ENCODE results near the gene ASTN2.

Gene ASTN2

DNA sequence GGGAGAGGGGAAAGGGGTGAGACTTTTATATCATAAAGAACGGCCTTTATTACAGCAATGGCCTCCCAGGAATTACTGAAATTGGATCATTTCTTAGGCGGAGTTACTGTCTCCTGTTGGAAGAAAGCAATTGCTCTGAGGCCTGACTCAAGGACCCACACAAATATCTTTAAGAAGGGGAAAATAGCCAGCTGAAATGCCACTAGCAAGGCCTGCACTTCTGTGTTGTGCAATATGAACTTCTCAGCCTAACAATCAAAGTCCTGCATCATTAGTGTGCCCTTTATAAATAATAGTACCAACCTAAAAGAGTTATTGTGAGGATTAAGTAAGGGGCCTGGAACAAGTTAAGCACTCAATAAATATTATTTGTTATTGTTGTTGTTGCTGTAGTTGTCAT, 757.9 kb downstream of the ASTN2 start:
- H3K27ac ChIP-seq: no peak overlapping the region
- no peaks in the 10 kb centered on the region for H3K9me3 ChIP-seq (ENCODE audit: severe bottlenecking)
- H3K27me3 ChIP-seq (ENCODE audit: insufficient read depth, low read depth, severe bottlenecking): no peaks in the 10 kb centered on the region
- no peak overlapping the region for H3K4me3 ChIP-seq (ENCODE audit: low read depth, low read length)
- TF ChIP-seq, protein P1, sequence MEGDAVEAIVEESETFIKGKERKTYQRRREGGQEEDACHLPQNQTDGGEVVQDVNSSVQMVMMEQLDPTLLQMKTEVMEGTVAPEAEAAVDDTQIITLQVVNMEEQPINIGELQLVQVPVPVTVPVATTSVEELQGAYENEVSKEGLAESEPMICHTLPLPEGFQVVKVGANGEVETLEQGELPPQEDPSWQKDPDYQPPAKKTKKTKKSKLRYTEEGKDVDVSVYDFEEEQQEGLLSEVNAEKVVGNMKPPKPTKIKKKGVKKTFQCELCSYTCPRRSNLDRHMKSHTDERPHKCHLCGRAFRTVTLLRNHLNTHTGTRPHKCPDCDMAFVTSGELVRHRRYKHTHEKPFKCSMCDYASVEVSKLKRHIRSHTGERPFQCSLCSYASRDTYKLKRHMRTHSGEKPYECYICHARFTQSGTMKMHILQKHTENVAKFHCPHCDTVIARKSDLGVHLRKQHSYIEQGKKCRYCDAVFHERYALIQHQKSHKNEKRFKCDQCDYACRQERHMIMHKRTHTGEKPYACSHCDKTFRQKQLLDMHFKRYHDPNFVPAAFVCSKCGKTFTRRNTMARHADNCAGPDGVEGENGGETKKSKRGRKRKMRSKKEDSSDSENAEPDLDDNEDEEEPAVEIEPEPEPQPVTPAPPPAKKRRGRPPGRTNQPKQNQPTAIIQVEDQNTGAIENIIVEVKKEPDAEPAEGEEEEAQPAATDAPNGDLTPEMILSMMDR (IDR thresholded peaks at IDR 0.05; ENCODE audit: low read depth, low read length): no peak
- DNase-seq: no peak
- H3K36me3 ChIP-seq: no peaks in the 10 kb centered on the region; the same call in 1 of the 2 replicates

DNA sequence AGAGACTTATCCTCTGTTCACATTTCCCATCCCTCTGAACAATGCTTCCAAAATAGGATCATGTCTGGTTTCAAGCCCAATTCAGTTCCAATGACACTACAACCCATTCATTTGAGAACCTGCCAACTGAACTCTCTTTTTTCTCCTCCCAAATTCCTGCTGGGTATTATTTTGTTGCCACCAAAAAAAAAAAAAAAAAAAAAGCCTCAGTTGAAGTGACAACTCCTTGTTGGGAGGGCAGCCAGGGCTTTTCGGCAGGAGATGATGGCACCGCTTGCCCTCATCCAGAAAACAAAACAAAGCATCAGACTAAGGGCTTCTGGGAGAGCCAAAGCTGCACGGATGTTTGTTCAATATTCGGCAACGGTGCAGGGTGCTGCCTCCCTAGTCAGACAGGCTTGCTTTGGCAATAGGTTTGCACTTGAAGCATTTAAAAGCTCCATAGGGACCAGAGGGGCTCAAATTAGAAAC, 758.3 kb downstream of the ASTN2 start:
- H3K27ac ChIP-seq: no peak overlapping the region

DNA sequence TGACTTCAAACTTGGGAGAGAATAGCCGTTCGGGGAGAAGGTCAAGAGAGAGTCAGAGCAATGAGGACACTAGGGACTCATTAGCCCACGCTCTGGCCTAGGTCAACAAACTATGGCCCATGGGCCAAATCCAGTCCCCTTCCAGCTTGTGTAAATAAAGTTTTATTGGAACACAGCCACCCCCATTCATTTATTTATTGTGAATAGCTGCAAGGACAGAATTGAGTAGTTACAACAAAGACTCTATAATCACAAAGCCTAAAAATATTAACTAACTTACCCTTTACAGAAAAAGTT, 760.9 kb downstream of the ASTN2 start:
- Histone ChIP-seq H3K27ac (no peak overlapping the region), H3K27me3 (ENCODE audit: insufficient read depth, low read depth, severe bottlenecking) (no peaks in the 10 kb centered on the region), H3K9me3 (ENCODE audit: severe bottlenecking) (no peaks in the 10 kb centered on the region), H3K4me3 (ENCODE audit: low read depth, low read length) (no peak overlapping the region), H3K36me3 (peaks cover 13% of the 10 kb centered on the region)
- TF ChIP-seq, protein P1 (IDR thresholded peaks at IDR 0.05; ENCODE audit: low read depth, low read length): no peak
- DNase-seq: no peak

More for the DNA sequence above, 758.3 kb downstream of the ASTN2 start:
- Histone ChIP-seq H3K4me3 (ENCODE audit: low read depth, low read length) (no peak overlapping the region), H3K36me3 (peaks cover 2% of the 10 kb centered on the region), H3K9me3 (ENCODE audit: severe bottlenecking) (no peaks in the 10 kb centered on the region), H3K27me3 (ENCODE audit: insufficient read depth, low read depth, severe bottlenecking) (no peaks in the 10 kb centered on the region)
- TF ChIP-seq, protein P1 (IDR thresholded peaks at IDR 0.05; ENCODE audit: low read depth, low read length): no peak
- DNase-seq: no peak

DNA sequence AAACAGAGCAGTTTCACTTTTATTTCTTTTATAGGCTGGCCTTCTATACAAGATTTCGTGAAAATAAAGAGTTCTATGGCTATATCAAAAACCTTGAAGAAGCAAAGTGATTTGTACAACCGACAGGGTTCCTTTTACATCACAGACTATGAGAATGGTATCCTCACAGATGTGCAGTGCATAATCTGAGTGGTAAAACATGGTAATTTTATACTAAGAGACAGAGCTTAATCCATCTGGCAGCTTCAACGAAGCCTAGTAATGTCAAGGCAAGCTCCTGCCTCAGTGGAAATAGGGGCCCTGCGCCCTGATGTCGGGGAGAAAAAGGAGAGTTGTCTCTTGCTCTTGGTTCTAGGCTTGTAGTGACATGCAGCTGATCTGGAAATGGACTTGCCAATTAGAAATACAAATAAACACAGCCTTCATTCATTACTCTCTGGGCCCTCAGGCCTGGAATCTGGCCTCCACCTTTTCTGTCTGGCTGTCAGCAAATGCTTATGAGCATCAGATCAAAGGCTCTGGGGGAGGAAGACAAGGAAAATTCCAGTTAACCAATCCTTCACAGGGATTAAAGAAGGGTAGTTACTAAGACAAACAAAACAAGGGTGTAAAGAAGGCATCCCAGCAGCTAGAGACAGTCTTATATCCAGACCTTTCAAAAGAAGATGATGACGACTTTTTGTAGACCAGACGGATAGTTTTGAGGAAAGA, 761.4 kb downstream of the ASTN2 start:
- TF ChIP-seq, protein P1 (IDR thresholded peaks at IDR 0.05; ENCODE audit: low read depth, low read length): no peak
- H3K36me3 ChIP-seq: peaks cover 17% of the 10 kb centered on the region
- no peak overlapping the region for H3K4me3 ChIP-seq (ENCODE audit: low read depth, low read length)
- DNase-seq: no peak
- H3K27ac ChIP-seq: no peak overlapping the region
- H3K27me3 ChIP-seq (ENCODE audit: insufficient read depth, low read depth, severe bottlenecking): no peaks in the 10 kb centered on the region
- H3K9me3 ChIP-seq (ENCODE audit: severe bottlenecking): no peaks in the 10 kb centered on the region

DNA sequence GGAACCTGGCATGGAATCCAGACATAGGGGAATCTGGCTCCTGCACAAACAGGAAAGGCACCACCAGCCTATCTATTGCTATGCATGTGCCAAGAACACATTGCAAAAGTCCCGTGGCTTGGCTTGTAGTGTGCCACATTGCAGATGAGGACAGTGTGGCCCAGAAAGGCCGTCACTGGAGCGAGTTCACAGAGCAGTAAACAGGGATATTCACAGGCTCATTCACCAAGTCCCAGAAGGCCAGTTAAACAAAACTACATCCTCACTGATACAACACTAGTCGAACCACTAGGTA, 767.4 kb downstream of the ASTN2 start:
- Histone ChIP-seq H3K36me3 (peaks cover 24% of the 10 kb centered on the region), H3K27me3 (ENCODE audit: insufficient read depth, low read depth, severe bottlenecking) (no peaks in the 10 kb centered on the region), H3K9me3 (ENCODE audit: severe bottlenecking) (no peaks in the 10 kb centered on the region), H3K27ac (no peak overlapping the region), H3K4me3 (ENCODE audit: low read depth, low read length) (no peak overlapping the region)
- TF ChIP-seq, protein P1 (IDR thresholded peaks at IDR 0.05; ENCODE audit: low read depth, low read length): no peak
- no peak for DNase-seq
